ENCODE results near the gene SLC19A2. TPM values are rescaled to one million over a fixed set of nuclear protein-coding genes. Genes with fewer than 3 reads are reported as not detected.

Gene SLC19A2
- total RNA-seq, 1 donor from 2014 or later = 14.1 TPM

DNA sequence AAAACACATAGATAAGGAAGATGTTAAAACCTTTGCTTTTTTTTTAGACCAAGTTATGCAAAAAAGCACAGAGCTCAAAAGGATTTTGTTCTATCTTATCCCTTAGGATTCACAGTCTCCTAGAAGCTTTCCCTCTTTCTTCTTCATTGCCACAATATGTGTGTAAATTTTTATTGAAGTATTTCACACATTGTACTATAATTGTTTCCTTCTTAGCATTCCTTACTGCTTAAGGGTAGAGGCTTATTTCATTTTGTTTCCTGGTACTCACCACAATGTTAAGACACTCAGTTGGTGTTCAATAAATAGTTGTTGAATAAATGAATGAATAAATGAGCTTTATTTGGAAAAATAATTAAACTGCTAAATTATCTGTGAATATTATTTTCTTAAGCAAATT lies 29.9 kb upstream of the SLC19A2 start:
- Histone ChIP-seq H4K20me1 (ENCODE audit: insufficient read depth, low read length) (no peaks in the 10 kb centered on the region), H3K4me2 (ENCODE audit: low read length) (no peak overlapping the region), H3K27ac (ENCODE audit: low read depth, low read length) (no peak overlapping the region), H3K27me3 (ENCODE audit: insufficient read depth, low read length) (no peaks in the 10 kb centered on the region), H3K36me3 (ENCODE audit: insufficient read depth, low read length) (no peaks in the 10 kb centered on the region), H3K4me1 (ENCODE audit: insufficient read depth, low read length) (no peaks in the 10 kb centered on the region), H3K4me3 (ENCODE audit: insufficient read depth, low read depth, low read length) (no peak overlapping the region), H3K9ac (ENCODE audit: low read length) (no peak overlapping the region), H3K79me2 (ENCODE audit: insufficient read depth, low read length) (no peaks in the 10 kb centered on the region), H3K9me3 (ENCODE audit: insufficient read depth, low read depth, low read length) (no peaks in the 10 kb centered on the region), H2AFZ (ENCODE audit: low read depth, low read length) (no peak overlapping the region)
- H3K9me3 Mint-ChIP-seq (ENCODE audit: unreplicated experiment) = no peaks in the 10 kb centered on the region
- no peak overlapping the region for H3K27ac Mint-ChIP-seq (ENCODE audit: unreplicated experiment)
- no peaks in the 10 kb centered on the region for H3K27me3 Mint-ChIP-seq (ENCODE audit: low read depth, unreplicated experiment)
- DNase-seq (ENCODE audit: low read depth) (no peak), FAIRE-seq (no peak)
- H3K4me3 Mint-ChIP-seq (ENCODE audit: unreplicated experiment) = no peak overlapping the region
- no peaks in the 10 kb centered on the region for H3K4me1 Mint-ChIP-seq (ENCODE audit: low read depth, unreplicated experiment)
- no peaks in the 10 kb centered on the region for H3K36me3 Mint-ChIP-seq (ENCODE audit: low read depth, unreplicated experiment)
- TF ChIP-seq, protein P1, sequence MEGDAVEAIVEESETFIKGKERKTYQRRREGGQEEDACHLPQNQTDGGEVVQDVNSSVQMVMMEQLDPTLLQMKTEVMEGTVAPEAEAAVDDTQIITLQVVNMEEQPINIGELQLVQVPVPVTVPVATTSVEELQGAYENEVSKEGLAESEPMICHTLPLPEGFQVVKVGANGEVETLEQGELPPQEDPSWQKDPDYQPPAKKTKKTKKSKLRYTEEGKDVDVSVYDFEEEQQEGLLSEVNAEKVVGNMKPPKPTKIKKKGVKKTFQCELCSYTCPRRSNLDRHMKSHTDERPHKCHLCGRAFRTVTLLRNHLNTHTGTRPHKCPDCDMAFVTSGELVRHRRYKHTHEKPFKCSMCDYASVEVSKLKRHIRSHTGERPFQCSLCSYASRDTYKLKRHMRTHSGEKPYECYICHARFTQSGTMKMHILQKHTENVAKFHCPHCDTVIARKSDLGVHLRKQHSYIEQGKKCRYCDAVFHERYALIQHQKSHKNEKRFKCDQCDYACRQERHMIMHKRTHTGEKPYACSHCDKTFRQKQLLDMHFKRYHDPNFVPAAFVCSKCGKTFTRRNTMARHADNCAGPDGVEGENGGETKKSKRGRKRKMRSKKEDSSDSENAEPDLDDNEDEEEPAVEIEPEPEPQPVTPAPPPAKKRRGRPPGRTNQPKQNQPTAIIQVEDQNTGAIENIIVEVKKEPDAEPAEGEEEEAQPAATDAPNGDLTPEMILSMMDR (IDR thresholded peaks at IDR 0.05; ENCODE audit: insufficient read depth, low read depth, low read length) = no peak
- TF ChIP-seq EZH2 (IDR thresholded peaks at IDR 0.05; ENCODE audit: insufficient read depth, low read length) = no peak

DNA sequence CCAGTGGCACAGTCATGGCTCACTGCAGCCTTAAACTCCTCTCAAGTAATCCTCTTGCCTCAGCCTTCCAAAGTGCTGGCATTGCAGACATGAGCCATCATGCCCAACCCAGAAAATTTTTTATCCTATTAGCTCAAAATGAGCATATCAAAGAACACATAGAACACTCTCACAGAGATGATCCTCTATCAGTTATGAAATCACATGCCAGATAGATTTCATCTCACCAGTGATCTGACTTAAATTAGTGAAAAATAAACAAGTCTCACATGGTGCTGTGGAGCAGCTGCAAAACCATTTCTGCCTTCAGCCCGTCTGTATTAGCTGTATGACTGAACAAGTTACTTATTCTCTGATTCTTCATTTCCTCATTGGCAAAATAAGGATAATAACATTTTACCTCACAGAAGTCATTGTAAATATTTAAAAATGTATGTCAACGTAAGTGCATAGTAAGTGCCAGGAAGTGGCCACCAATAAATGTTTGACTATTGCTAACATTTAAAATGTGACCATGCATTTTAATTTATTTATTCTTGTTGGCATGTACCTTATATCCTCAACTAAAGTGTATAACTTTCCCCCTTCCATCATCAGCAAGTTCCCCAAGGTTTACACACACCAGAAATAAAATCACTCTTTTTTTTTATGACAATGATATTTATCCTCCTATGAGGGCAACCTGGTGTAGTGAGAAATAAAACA lies 29.0 kb upstream of the SLC19A2 start:
- TF ChIP-seq, protein P1 (IDR thresholded peaks at IDR 0.05; ENCODE audit: insufficient read depth, low read depth, low read length) = no peak
- no peak for TF ChIP-seq EZH2 (IDR thresholded peaks at IDR 0.05; ENCODE audit: insufficient read depth, low read length)
- Histone ChIP-seq H3K27ac (ENCODE audit: low read depth, low read length) (no peak overlapping the region), H3K27me3 (ENCODE audit: insufficient read depth, low read length) (no peaks in the 10 kb centered on the region), H3K4me1 (ENCODE audit: insufficient read depth, low read length) (no peaks in the 10 kb centered on the region), H3K79me2 (ENCODE audit: insufficient read depth, low read length) (no peaks in the 10 kb centered on the region), H3K9me3 (ENCODE audit: insufficient read depth, low read depth, low read length) (no peaks in the 10 kb centered on the region), H3K36me3 (ENCODE audit: insufficient read depth, low read length) (no peaks in the 10 kb centered on the region), H2AFZ (ENCODE audit: low read depth, low read length) (no peak overlapping the region), H3K4me2 (ENCODE audit: low read length) (no peak overlapping the region), H4K20me1 (ENCODE audit: insufficient read depth, low read length) (no peaks in the 10 kb centered on the region), H3K4me3 (ENCODE audit: insufficient read depth, low read depth, low read length) (no peak overlapping the region), H3K9ac (ENCODE audit: low read length) (no peak overlapping the region)
- Mint-ChIP-seq H3K27ac (ENCODE audit: unreplicated experiment) (no peak overlapping the region), H3K36me3 (ENCODE audit: low read depth, unreplicated experiment) (no peaks in the 10 kb centered on the region), H3K27me3 (ENCODE audit: low read depth, unreplicated experiment) (no peaks in the 10 kb centered on the region), H3K9me3 (ENCODE audit: unreplicated experiment) (no peaks in the 10 kb centered on the region), H3K4me1 (ENCODE audit: low read depth, unreplicated experiment) (no peaks in the 10 kb centered on the region), H3K4me3 (ENCODE audit: unreplicated experiment) (no peak overlapping the region)
- DNase-seq (ENCODE audit: low read depth) (no peak), FAIRE-seq (no peak)

DNA sequence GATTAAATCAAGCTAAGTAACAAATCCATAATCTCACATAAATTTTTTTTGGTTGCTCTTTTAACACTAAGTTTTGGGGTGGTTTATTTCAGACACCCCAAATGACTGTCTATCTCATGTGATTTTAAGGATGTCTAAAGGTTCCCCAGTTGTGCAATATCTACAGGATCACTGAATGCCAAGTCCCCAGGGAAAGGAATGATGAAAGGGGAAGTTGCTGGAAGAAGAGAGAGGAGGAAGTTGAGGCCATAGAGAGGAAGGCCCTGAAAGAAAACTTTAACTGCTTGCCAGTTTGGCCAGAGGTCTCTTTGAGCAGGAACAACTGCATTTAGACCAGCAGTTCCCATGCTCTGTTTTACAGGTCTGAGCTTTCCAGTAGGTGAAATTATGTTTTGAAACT lies 27.5 kb upstream of the SLC19A2 start:
- H2AFZ ChIP-seq (ENCODE audit: low read depth, low read length) = no peak overlapping the region
- Mint-ChIP-seq H3K4me1 (ENCODE audit: low read depth, unreplicated experiment) (no peaks in the 10 kb centered on the region), H3K27ac (ENCODE audit: unreplicated experiment) (no peak overlapping the region)

More for the DNA sequence above, 27.5 kb upstream of the SLC19A2 start:
- no peaks in the 10 kb centered on the region for H3K36me3 Mint-ChIP-seq (ENCODE audit: low read depth, unreplicated experiment)
- FAIRE-seq = no peak
- no peak overlapping the region for H3K4me3 Mint-ChIP-seq (ENCODE audit: unreplicated experiment)
- no peaks in the 10 kb centered on the region for H3K9me3 Mint-ChIP-seq (ENCODE audit: unreplicated experiment)
- H3K79me2 ChIP-seq (ENCODE audit: insufficient read depth, low read length) = no peaks in the 10 kb centered on the region
- no peak for DNase-seq (ENCODE audit: low read depth)
- H3K4me2 ChIP-seq (ENCODE audit: low read length) = no peak overlapping the region
- no peak overlapping the region for H3K9ac ChIP-seq (ENCODE audit: low read length)
- no peaks in the 10 kb centered on the region for H3K4me1 ChIP-seq (ENCODE audit: insufficient read depth, low read length)
- H3K27me3 ChIP-seq (ENCODE audit: insufficient read depth, low read length) = peaks cover 2% of the 10 kb centered on the region
- H3K9me3 ChIP-seq (ENCODE audit: insufficient read depth, low read depth, low read length) = no peaks in the 10 kb centered on the region
- H3K4me3 ChIP-seq (ENCODE audit: insufficient read depth, low read depth, low read length) = no peak overlapping the region
- no peaks in the 10 kb centered on the region for H3K27me3 Mint-ChIP-seq (ENCODE audit: low read depth, unreplicated experiment)
- no peak for TF ChIP-seq EZH2 (IDR thresholded peaks at IDR 0.05; ENCODE audit: insufficient read depth, low read length)
- TF ChIP-seq, protein P1 (IDR thresholded peaks at IDR 0.05; ENCODE audit: insufficient read depth, low read depth, low read length) = no peak
- no peaks in the 10 kb centered on the region for H4K20me1 ChIP-seq (ENCODE audit: insufficient read depth, low read length)
- H3K27ac ChIP-seq (ENCODE audit: low read depth, low read length) = no peak overlapping the region
- no peaks in the 10 kb centered on the region for H3K36me3 ChIP-seq (ENCODE audit: insufficient read depth, low read length)

All from astrocyte (in vitro differentiated cells and primary cell).